K562 (cell line): ENCODE results near the gene ITGA3. TPM values are rescaled to one million over a fixed set of nuclear protein-coding genes. Genes with fewer than 3 reads are reported as not detected.

ENCODE experiments used
- ATAC-seq: fragments of 200-7000 bp; cut with Tn5 transposase; 3 replicates; pipeline ENCODE4 v1.9.1; 2020; ENCODE audit warnings: moderate library complexity
- BruUV-seq: library from RNA; stranded (reverse); fragments of 400-500 nt; replicated peaks from 2 replicates; lab custom pipeline; 2021; lab: Mats Ljungman, UMichigan
- CTCF ChIA-PET: fragments of 300-600 bp; formaldehyde crosslinking; extraction: SDS; loops from one replicate; lab custom pipeline; 2021; ENCODE audit warnings: low intra/inter-chr PET ratio; lab: Yijun Ruan, JAX
- POLR2A ChIA-PET: fragments of 300-600, 350-650 bp; sonication (Branson Sonifier 250); formaldehyde crosslinking; extraction: SDS; loops from one replicate; lab custom pipeline; 2021; ENCODE audit warnings: antibody characterized with exemption, inconsistent platforms; lab: Yijun Ruan, JAX
- DNase-seq, 4 experiments: peaks; one replicate each; pipeline versions ENCODE4 v3.0.0 to v3.0.0-alpha.2; 2011 to 2018; ENCODE audit warnings: low spot score in 3 of 4, mixed read lengths in 3 of 4; ENCODE audit errors: extremely low read depth in 1 of 4
- FAIRE-seq: peaks from 2 replicates; lab custom pipeline; 2011; peaks lifted over from hg19 to GRCh38; lab: Jason Lieb, UNC
- H2AFZ ChIP-seq: 2 replicates; pipeline ENCODE4 v1.6.0; 2011; ENCODE audit warnings: low read depth, low read length, control low read depth, inconsistent platforms
- H3K27ac ChIP-seq: fragments of 200-600 bp; 3 replicates; pipeline ENCODE4 v1.8.0; 2011; ENCODE audit warnings: low read depth, mild to moderate bottlenecking, control low read depth, inconsistent platforms, low read length, moderate library complexity, mixed read lengths; ENCODE audit errors: extremely low read depth
- H3K27me3 ChIP-seq, 2 experiments: fragments of 300-600 bp in 1 of 2; 2 replicates in 1 of 2; 3 replicates in 1 of 2; pipeline versions ENCODE4 v1.6.0 to v1.8.0; 2011; ENCODE audit warnings: inconsistent platforms in 2 of 2, low read length in 2 of 2, mild to moderate bottlenecking in 1 of 2, mixed read lengths in 1 of 2, moderate library complexity in 1 of 2; ENCODE audit not compliant: control insufficient read depth in 2 of 2, insufficient read depth in 2 of 2
- H3K36me3 ChIP-seq: fragments of 300-600 bp; 3 replicates; pipeline ENCODE4 v1.8.0; 2011; ENCODE audit warnings: mild to moderate bottlenecking, low read length, inconsistent platforms; ENCODE audit not compliant: control insufficient read depth, insufficient read depth
- H3K4me1 ChIP-seq, 2 experiments: fragments of 200-600 bp in 1 of 2; replicated peaks in 1 of 2; 2 replicates in 1 of 2; 3 replicates in 1 of 2; pipeline versions ENCODE4 v1.5.1 to v1.8.0; 2011; ENCODE audit warnings: inconsistent platforms in 2 of 2, low read length in 2 of 2, mild to moderate bottlenecking in 1 of 2, mixed read lengths in 1 of 2, moderate library complexity in 1 of 2; ENCODE audit not compliant: control insufficient read depth in 2 of 2, insufficient read depth in 2 of 2
- H3K4me2 ChIP-seq: 2 replicates; pipeline ENCODE4 v1.6.1; 2011; ENCODE audit warnings: low read length, control low read depth, inconsistent platforms, mixed read lengths; ENCODE audit not compliant: insufficient read depth
- H3K4me3 ChIP-seq: fragments of 200-600 bp; sonication (generic), shearing (Covaris generic); 2 replicates; pipeline ENCODE4 v1.5.1; 2016; ENCODE audit warnings: control low read depth, inconsistent platforms
- H3K79me2 ChIP-seq: fragments of 200-600 bp; 3 replicates; pipeline ENCODE4 v1.8.0; 2011; ENCODE audit warnings: low read length, inconsistent platforms; ENCODE audit not compliant: control insufficient read depth, insufficient read depth
- H3K9ac ChIP-seq, 2 experiments: 2 replicates each; pipeline versions ENCODE4 v1.6.0 to v1.6.1; 2011; ENCODE audit warnings: low read depth in 2 of 2, low read length in 2 of 2, control low read depth in 1 of 2, inconsistent platforms in 1 of 2, mild to moderate bottlenecking in 1 of 2, mixed read lengths in 1 of 2; ENCODE audit not compliant: insufficient read depth in 1 of 2
- H3K9me1 ChIP-seq: one replicate; pipeline ENCODE4 v1.6.0; 2011; ENCODE audit warnings: inconsistent platforms, mild to moderate bottlenecking, low read length, moderate library complexity; ENCODE audit not compliant: control insufficient read depth, insufficient read depth
- H3K9me3 ChIP-seq: replicated peaks from 2 replicates; pipeline ENCODE4 v1.5.1; 2011; ENCODE audit warnings: low read depth, low read length, inconsistent platforms; ENCODE audit not compliant: control insufficient read depth, insufficient read depth
- H4K20me1 ChIP-seq: replicated peaks from 2 replicates; pipeline ENCODE4 v1.6.1; 2011; ENCODE audit warnings: low read length, inconsistent platforms, mixed read lengths; ENCODE audit not compliant: control insufficient read depth, insufficient read depth
- CTCF ChIP-seq, 3 experiments: IDR thresholded peaks in 2 of 3; conservative IDR thresholded peaks in 1 of 3; 2 replicates each; pipeline ENCODE4 v1.5.1; 2011 to 2012; ENCODE audit warnings: low read length in 3 of 3, mild to moderate bottlenecking in 3 of 3, control low read depth in 2 of 3, improper control_type of control experiment in 1 of 3, inconsistent platforms in 1 of 3, low read depth in 1 of 3, mixed read lengths in 1 of 3, moderate library complexity in 1 of 3; ENCODE audit not compliant: insufficient read depth in 2 of 3
- HEY1 ChIP-seq: fragments of 250-450 bp; sonication (Bioruptor Pico); IDR thresholded peaks from 2 replicates; pipeline ENCODE4 v1.5.0; 2020; ENCODE audit warnings: mild to moderate bottlenecking, moderate library complexity, borderline replicate concordance
- MAZ ChIP-seq, 2 experiments: fragments of 450-650 bp in 1 of 2; sonication (generic) in 1 of 2; formaldehyde crosslinking; IDR thresholded peaks in 1 of 2; conservative IDR thresholded peaks in 1 of 2; 2 replicates each; pipeline versions ENCODE4 v1.4.0 to v1.5.0; 2020; ENCODE audit warnings: mild to moderate bottlenecking in 1 of 2, missing genetic modification reagents in 1 of 2
- MXD1 ChIP-seq: fragments of 250-450 bp; sonication (Bioruptor Pico); IDR thresholded peaks from 2 replicates; pipeline ENCODE4 v1.8.0; 2021; ENCODE audit warnings: borderline replicate concordance, mild to moderate bottlenecking, moderate library complexity; ENCODE audit not compliant: poor library complexity, severe bottlenecking
- NCOA4 ChIP-seq: fragments of 450-650 bp; IDR thresholded peaks from 2 replicates; pipeline ENCODE4 v1.6.1; 2018; ENCODE audit warnings: mild to moderate bottlenecking; ENCODE audit not compliant: partially characterized antibody
- RBM25 ChIP-seq: fragments of 200-400 bp; formaldehyde crosslinking; IDR thresholded peaks from 2 replicates; pipeline ENCODE4 v1.6.1; 2018; ENCODE audit warnings: low read length, low read depth, moderate library complexity; ENCODE audit not compliant: severe bottlenecking
- SIN3A ChIP-seq, 2 experiments: fragments of 150-350 bp in 1 of 2; IDR thresholded peaks; 2 replicates each; pipeline ENCODE4 v1.6.1; 2011 to 2016; ENCODE audit warnings: borderline replicate concordance in 2 of 2, low read depth in 2 of 2, low read length in 2 of 2, mild to moderate bottlenecking in 2 of 2, moderate library complexity in 2 of 2; ENCODE audit not compliant: control insufficient read depth in 1 of 2
- SMAD3 ChIP-seq: fragments of 450-650 bp; formaldehyde crosslinking; conservative IDR thresholded peaks from 2 replicates; pipeline ENCODE4 v1.4.0; 2020; ENCODE audit warnings: mild to moderate bottlenecking
- SP2 ChIP-seq: IDR thresholded peaks from 2 replicates; pipeline ENCODE4 v1.6.1; 2011; ENCODE audit warnings: mild to moderate bottlenecking, low read depth, low read length, moderate library complexity; ENCODE audit not compliant: poor library complexity, severe bottlenecking; ENCODE audit errors: extremely low read depth
- SRSF9 ChIP-seq: fragments of 200-400 bp; formaldehyde crosslinking; IDR thresholded peaks from 2 replicates; pipeline ENCODE4 v1.6.1; 2017; ENCODE audit warnings: low read depth, low read length, borderline replicate concordance
- TEAD1 ChIP-seq, 2 experiments: fragments of 450-650 bp in 1 of 2; sonication (generic) in 1 of 2; formaldehyde crosslinking; IDR thresholded peaks; 2 replicates each; pipeline versions ENCODE4 v1.4.0 to v1.8.0; 2020 to 2022; ENCODE audit warnings: mild to moderate bottlenecking in 2 of 2, missing genetic modification reagents in 1 of 2
- ZBTB8A ChIP-seq: fragments of 450-650 bp; IDR thresholded peaks from 2 replicates; pipeline ENCODE4 v1.6.1; 2018; ENCODE audit warnings: mild to moderate bottlenecking, moderate library complexity; ENCODE audit not compliant: partially characterized antibody
- ZEB2 ChIP-seq: fragments of 450-650 bp; IDR thresholded peaks from 2 replicates; pipeline ENCODE4 v1.6.1; 2016
- ZNF175 ChIP-seq: fragments of 200-800 bp; sonication (Bioruptor generic); IDR thresholded peaks from 2 replicates; pipeline ENCODE4 v1.6.1; 2016; ENCODE audit warnings: low read depth, mild to moderate bottlenecking, missing genetic modification characterization, missing compliant biosample characterization
- ZNF253 ChIP-seq: fragments of 250-450 bp; sonication (Bioruptor Pico); conservative IDR thresholded peaks from 2 replicates; pipeline ENCODE4 v1.6.1; 2021; ENCODE audit warnings: mild to moderate bottlenecking
- ZNF263 ChIP-seq: sonication (generic); formaldehyde crosslinking; IDR thresholded peaks from 2 replicates; pipeline ENCODE4 v1.8.0; 2022; ENCODE audit warnings: mild to moderate bottlenecking, missing genetic modification reagents, borderline replicate concordance
- ZNF280A ChIP-seq: fragments of 450-650 bp; IDR thresholded peaks from 2 replicates; pipeline ENCODE4 v1.6.1; 2018; ENCODE audit warnings: mild to moderate bottlenecking, low read depth; ENCODE audit not compliant: partially characterized antibody
- ZNF316 ChIP-seq: fragments of 450-650 bp; IDR thresholded peaks from 2 replicates; pipeline ENCODE4 v1.6.1; 2016
- ZNF668 ChIP-seq: fragments of 250-450 bp; sonication (Bioruptor Pico); IDR thresholded peaks from 2 replicates; pipeline ENCODE4 v1.8.0; 2022; ENCODE audit warnings: mild to moderate bottlenecking, inconsistent platforms
- WGBS: fragments of 100-300 bp; shearing (Covaris generic); methylation state at CpG from one replicate; pipeline ENCODE4 v1.1.6; 2016; ENCODE audit warnings: low coverage, mixed read lengths; ENCODE audit not compliant: insufficient coverage; ENCODE audit errors: missing lambda C conversion rate; 5-methylcytosine and 5-hydroxymethylcytosine counted together
- in situ Hi-C: fragments of 300-500 bp; cut with MboI; formaldehyde crosslinking; loops from 4 replicates; pipeline ENCODE4 v1.15.0; 2018; ENCODE audit warnings: inconsistent platforms, mixed read lengths
- intact Hi-C: fragments of 100-400 bp; cut with micrococcal nuclease; formaldehyde crosslinking; loops from 2 replicates; pipeline ENCODE4 v1.14.2; 2022
- polyA plus RNA-seq, 8 experiments: library from polyadenylated mRNA; depleted of rRNA in 4 of 8; stranded (reverse) in 5 of 8; unstranded in 3 of 8; fragments of >200 nt; fragmentation: Nextera tagmentation in 2 of 8; fragmentation: Illumina TruSeq in 1 of 8; extraction: Ambion mirVana in 2 of 8; extraction: Trizol in 1 of 8; gene quantifications; 2 replicates each; pipeline versions ENCODE4 v1.2.1 to v1.2.3, GENCODE V29; 2011 to 2014; ENCODE audit warnings: inconsistent platforms in 1 of 8, missing spikeins in 1 of 8
- total RNA-seq, 7 experiments: library from RNA; depleted of rRNA in 6 of 7; stranded (reverse); fragments of >200 nt in 6 of 7; fragmentation: Illumina TruSeq in 2 of 7; extraction: Trizol in 2 of 7; gene quantifications; 2 replicates each; pipeline versions ENCODE4 v1.2.1 to v1.2.3, GENCODE V29; 2011 to 2021; ENCODE audit warnings: low replicate concordance in 1 of 7

Gene ITGA3
- total and polyA plus RNA-seq, 9 of the 15 experiments (the other 6 are each of a cell fraction or from before 2014, with no cell fraction given), result 0.03 to 0.75 (median 0.14) TPM; not detected in 2

GRCh38 chr17:50051082-50051576 lies 4.8 kb upstream of the ITGA3 start:
- Histone ChIP-seq H3K27ac (no peak overlapping the region), H3K36me3 (no peaks in the 10 kb centered on the region), H3K9me1 (no peaks in the 10 kb centered on the region), H2AFZ (peak overlapping the region; percentile 29), H3K4me1 (peaks cover 12 to 19% of the 10 kb centered on the region in 2 experiments), H3K79me2 (no peaks in the 10 kb centered on the region), H3K27me3 (peaks cover 7 to 22% of the 10 kb centered on the region in 2 experiments; a peak in 4 of 5 replicates), H3K9ac (no peak overlapping the region), H3K4me3 (no peak overlapping the region), H4K20me1 (no peaks in the 10 kb centered on the region), H3K9me3 (no peaks in the 10 kb centered on the region), H3K4me2 (no peak overlapping the region)
- DNase-seq, result peak; percentile 46 to 67 (median 56)
- POLR2A ChIA-PET, result no interaction called here
- 27% methylated on average over 4 of the region's 4 CpGs for WGBS
- peak; percentile 79 for FAIRE-seq
- CTCF ChIA-PET, result no interaction called here
- in situ Hi-C loops (no loop called here), intact Hi-C loops (no loop called here)
- BruUV-seq, result no TSS peak
- ATAC-seq, result peak; percentile 81
- TF ChIP-seq SRSF9, result no peak
- no peak for TF ChIP-seq ZEB2
- no peak for TF ChIP-seq ZNF280A
- TF ChIP-seq RBM25, result no peak
- peak; percentile 88 for TF ChIP-seq ZNF175 (CRISPR knock-in tag)
- no peak for TF ChIP-seq ZBTB8A
- no peak for TF ChIP-seq HEY1 (CRISPR knock-in tag)
- TF ChIP-seq SIN3A (IDR thresholded peaks at IDR 0.05; ENCODE audit: borderline replicate concordance in 2 of 2, control insufficient read depth in 1 of 2, low read depth in 2 of 2, low read length in 2 of 2), result no peak
- TF ChIP-seq CTCF (IDR thresholded peaks at IDR 0.05 in 2 of 3, conservative IDR thresholded peaks at IDR 0.05 in 1 of 3; ENCODE audit: insufficient read depth in 2 of 3, low read depth in 1 of 3, low read length in 3 of 3), result no peak
- no peak for TF ChIP-seq ZNF253 (CRISPR knock-in tag)
- TF ChIP-seq SP2, result no peak
- no peak for TF ChIP-seq SMAD3 (CRISPR knock-in tag)
- TF ChIP-seq ZNF316, result 0 out of 2 replicates have a peak, but pooled peaks have one; percentile 3
- TF ChIP-seq MAZ (CRISPR knock-in tag; conservative IDR thresholded peaks at IDR 0.05 in 1 of 2, IDR thresholded peaks at IDR 0.05 in 1 of 2), result 0 out of 4 replicates have a peak, but pooled peaks of 1 of the 2 experiments have one; percentile 21
- TF ChIP-seq NCOA4, result no peak
- no peak for TF ChIP-seq MXD1 (CRISPR knock-in tag)
- TF ChIP-seq ZNF668 (CRISPR knock-in tag), result no peak
- no peak for TF ChIP-seq TEAD1 (CRISPR knock-in tag; IDR thresholded peaks at IDR 0.05)
- no peak for TF ChIP-seq ZNF263 (CRISPR knock-in tag)
